Trophoblast cell (in vitro differentiated cells and primary cell): ENCODE data around the gene RPP21.

ENCODE experiments used
- DNase-seq, 2 donors: peaks; one replicate each; pipeline ENCODE4 v3.0.0-alpha.2; 2016
- H2AFZ ChIP-seq: 2 replicates; pipeline ENCODE4 v1.6.1; 2013; ENCODE audit warnings: low read length, moderate library complexity, mild to moderate bottlenecking; ENCODE audit not compliant: insufficient read depth, poor library complexity
- H2AK5ac ChIP-seq: 2 replicates; pipeline ENCODE4 v1.6.1; 2013; ENCODE audit warnings: mild to moderate bottlenecking, low read length
- H2BK120ac ChIP-seq: 2 replicates; pipeline ENCODE4 v1.6.1; 2013; ENCODE audit warnings: low read length, mild to moderate bottlenecking, moderate library complexity; ENCODE audit not compliant: insufficient read depth, poor library complexity
- H2BK12ac ChIP-seq: 2 replicates; pipeline ENCODE4 v1.6.1; 2013; ENCODE audit warnings: mild to moderate bottlenecking, low read length, moderate library complexity
- H2BK5ac ChIP-seq: 2 replicates; pipeline ENCODE4 v1.6.1; 2013; ENCODE audit warnings: low read length, low read depth, moderate library complexity, mild to moderate bottlenecking; ENCODE audit not compliant: poor library complexity
- H3K14ac ChIP-seq: 2 replicates; pipeline ENCODE4 v1.6.1; 2013; ENCODE audit warnings: mild to moderate bottlenecking, low read length
- H3K18ac ChIP-seq: 2 replicates; pipeline ENCODE4 v1.6.1; 2013; ENCODE audit warnings: mild to moderate bottlenecking, low read length
- H3K23ac ChIP-seq: 2 replicates; pipeline ENCODE4 v1.6.1; 2013; ENCODE audit warnings: low read length
- H3K27ac ChIP-seq: 2 replicates; pipeline ENCODE4 v1.5.1; 2013; ENCODE audit warnings: low read depth, mild to moderate bottlenecking, inconsistent platforms, low read length, moderate library complexity
- H3K27me3 ChIP-seq: 2 replicates; pipeline ENCODE4 v1.6.1; 2013; ENCODE audit warnings: inconsistent platforms, mild to moderate bottlenecking, low read length, moderate library complexity; ENCODE audit not compliant: insufficient read depth
- H3K36me3 ChIP-seq, 2 experiments: 1 replicate in 1 of 2; 2 replicates in 1 of 2; pipeline ENCODE4 v1.6.1; 2013; ENCODE audit warnings: low read length in 2 of 2, mild to moderate bottlenecking in 2 of 2, moderate library complexity in 1 of 2; ENCODE audit not compliant: insufficient read depth in 2 of 2, control insufficient read depth in 1 of 2
- H3K4ac ChIP-seq: 2 replicates; pipeline ENCODE4 v1.6.1; 2013; ENCODE audit warnings: low read depth, mild to moderate bottlenecking, low read length, moderate library complexity
- H3K4me1 ChIP-seq, 2 experiments: 1 replicate in 1 of 2; 2 replicates in 1 of 2; pipeline ENCODE4 v1.6.1; 2013; ENCODE audit warnings: low read length in 2 of 2, mild to moderate bottlenecking in 2 of 2, moderate library complexity in 1 of 2; ENCODE audit not compliant: insufficient read depth in 2 of 2, control insufficient read depth in 1 of 2
- H3K4me2 ChIP-seq: 2 replicates; pipeline ENCODE4 v1.6.1; 2013; ENCODE audit warnings: inconsistent platforms, mild to moderate bottlenecking, low read length, moderate library complexity
- H3K4me3 ChIP-seq: 2 replicates; pipeline ENCODE4 v1.5.1; 2013; ENCODE audit warnings: mild to moderate bottlenecking, low read depth, low read length, inconsistent platforms
- H3K79me1 ChIP-seq: one replicate; pipeline ENCODE4 v1.6.1; 2013; ENCODE audit warnings: low read length
- H3K79me2 ChIP-seq: 2 replicates; pipeline ENCODE4 v1.6.1; 2013; ENCODE audit warnings: low read length, mild to moderate bottlenecking; ENCODE audit not compliant: control insufficient read depth, insufficient read depth, poor library complexity
- H3K9ac ChIP-seq: 2 replicates; pipeline ENCODE4 v1.6.1; 2013; ENCODE audit warnings: mild to moderate bottlenecking, low read length
- H3K9me3 ChIP-seq: 2 replicates; pipeline ENCODE4 v1.6.1; 2013; ENCODE audit warnings: low read depth, mild to moderate bottlenecking, control low read depth, inconsistent platforms, low read length; ENCODE audit not compliant: insufficient read depth
- H4K12ac ChIP-seq: 2 replicates; pipeline ENCODE4 v1.6.1; 2013; ENCODE audit warnings: low read depth, mild to moderate bottlenecking, low read length, moderate library complexity
- H4K8ac ChIP-seq: 2 replicates; pipeline ENCODE4 v1.6.1; 2013; ENCODE audit warnings: low read depth, mild to moderate bottlenecking, low read length, moderate library complexity
- H4K91ac ChIP-seq: one replicate; pipeline ENCODE4 v1.6.1; 2013; ENCODE audit warnings: low read depth, mild to moderate bottlenecking, low read length, moderate library complexity
- WGBS: extraction: QIAGEN DNeasy Blood & Tissue Kit; methylation state at CpG from one replicate; pipeline ENCODE4 v1.1.7; 2013; ENCODE audit warnings: missing lambda C conversion rate; ENCODE audit not compliant: insufficient read length, insufficient coverage; ENCODE audit errors: extremely low coverage; 5-methylcytosine and 5-hydroxymethylcytosine counted together

The RPP21 gene

DNA sequence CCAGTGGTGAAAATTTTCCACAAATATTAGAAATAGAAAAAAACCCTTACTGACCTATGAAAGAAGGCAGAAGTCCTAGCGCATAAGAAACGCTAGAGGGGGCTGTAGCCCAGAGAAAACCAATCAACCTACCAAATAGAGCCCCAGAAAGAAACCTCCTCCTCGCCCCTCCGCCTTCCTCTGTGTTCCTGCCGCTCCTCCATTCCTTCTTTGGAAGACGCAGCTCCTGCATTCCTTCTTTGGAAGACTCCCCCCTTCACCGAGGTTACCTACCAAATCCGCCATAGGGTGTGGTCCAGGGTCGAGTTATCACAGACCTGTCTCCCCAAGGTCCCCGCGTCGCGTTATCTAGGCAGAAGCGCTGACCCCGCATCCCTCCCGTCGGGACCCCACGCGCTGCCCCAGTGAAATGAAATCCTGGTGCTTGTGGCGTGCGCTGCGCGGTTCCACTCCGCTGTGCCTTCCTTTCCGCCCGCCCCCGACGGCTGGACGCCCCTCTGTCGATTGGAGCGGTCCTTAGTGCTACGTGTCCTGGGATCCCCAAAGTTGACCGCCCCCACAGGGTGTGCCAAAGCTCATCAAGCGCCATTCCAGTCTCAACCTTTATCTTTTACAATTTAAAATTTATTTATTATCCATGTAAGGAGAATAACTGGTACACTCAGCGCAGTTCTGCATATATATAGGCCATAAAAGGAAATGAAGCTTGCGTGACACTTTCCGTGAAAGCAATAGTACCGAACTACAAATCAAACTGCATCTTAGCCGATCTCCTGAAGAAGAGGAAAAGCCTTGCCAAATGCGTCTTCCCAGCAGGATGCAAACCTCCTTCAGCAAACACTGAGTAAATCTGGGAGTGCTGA is 13.0 kb downstream of the RPP21 start:
- Histone ChIP-seq H4K12ac (peak overlapping the region; percentile 19), H3K4me3 (peak overlapping the region; percentile 49), H4K8ac (peak overlapping the region; percentile 82), H2BK12ac (no peak overlapping the region), H3K4me1 (peaks cover 3 to 4% of the 10 kb centered on the region in 2 experiments), H2BK120ac (no peak overlapping the region), H3K4ac (no peak overlapping the region), H4K91ac (no peak overlapping the region), H2AFZ (peak overlapping the region; percentile 80), H2BK5ac (no peak overlapping the region), H3K9me3 (no peaks in the 10 kb centered on the region), H3K79me1 (peaks cover 2% of the 10 kb centered on the region), H3K9ac (no peak overlapping the region), H3K36me3 (no peaks in the 10 kb centered on the region), H3K79me2 (peaks cover 3% of the 10 kb centered on the region), H3K18ac (no peak overlapping the region), H3K23ac (no peak overlapping the region), H3K27me3 (no peaks in the 10 kb centered on the region), H3K4me2 (peak overlapping the region; percentile 64), H3K14ac (no peak overlapping the region), H3K27ac (no peak overlapping the region), H2AK5ac (no peak overlapping the region)
- no CpG with 5 or more reads among the region's 40 CpGs for WGBS
- peak in 1 of 2 donors; percentile 41 for DNase-seq

GRCh38 chr6:30359276-30359675 is 14.3 kb downstream of the RPP21 start:
- Histone ChIP-seq H3K27me3 (no peaks in the 10 kb centered on the region), H3K23ac (no peak overlapping the region), H3K36me3 (no peaks in the 10 kb centered on the region), H3K4me2 (no peak overlapping the region), H2BK120ac (no peak overlapping the region), H3K9me3 (no peaks in the 10 kb centered on the region), H4K8ac (no peak overlapping the region), H3K4me3 (no peak overlapping the region), H2AK5ac (no peak overlapping the region), H3K14ac (no peak overlapping the region), H3K18ac (no peak overlapping the region), H3K79me2 (peaks cover 3% of the 10 kb centered on the region), H4K12ac (no peak overlapping the region), H3K27ac (no peak overlapping the region), H2AFZ (no peak overlapping the region), H3K4me1 (peaks cover 3 to 4% of the 10 kb centered on the region in 2 experiments), H4K91ac (no peak overlapping the region), H3K79me1 (peaks cover 2% of the 10 kb centered on the region), H2BK12ac (no peak overlapping the region), H2BK5ac (no peak overlapping the region), H3K4ac (no peak overlapping the region), H3K9ac (no peak overlapping the region)
- no CpG with 5 or more reads among the region's 5 CpGs for WGBS
- DNase-seq: no peak

- Histone ChIP-seq H3K4me1 (peaks cover 3 to 4% of the 10 kb centered on the region in 2 experiments), H3K9ac (no peak overlapping the region), H3K4ac (no peak overlapping the region), H3K14ac (no peak overlapping the region), H2AFZ (no peak overlapping the region), H2BK12ac (no peak overlapping the region), H3K79me1 (peaks cover 2% of the 10 kb centered on the region), H3K9me3 (no peaks in the 10 kb centered on the region), H3K27ac (no peak overlapping the region), H3K27me3 (no peaks in the 10 kb centered on the region), H3K79me2 (peaks cover 3% of the 10 kb centered on the region), H3K4me3 (no peak overlapping the region), H2BK120ac (no peak overlapping the region), H4K8ac (no peak overlapping the region), H2BK5ac (no peak overlapping the region), H4K91ac (no peak overlapping the region), H3K36me3 (no peaks in the 10 kb centered on the region), H3K18ac (no peak overlapping the region), H4K12ac (no peak overlapping the region), H2AK5ac (no peak overlapping the region), H3K23ac (no peak overlapping the region), H3K4me2 (no peak overlapping the region)
- no CpG with 5 or more reads among the region's 13 CpGs for WGBS
- DNase-seq: no peak
Observed at GRCh38 chr6:30360139-30360538, 15.2 kb downstream of the RPP21 start.

DNA sequence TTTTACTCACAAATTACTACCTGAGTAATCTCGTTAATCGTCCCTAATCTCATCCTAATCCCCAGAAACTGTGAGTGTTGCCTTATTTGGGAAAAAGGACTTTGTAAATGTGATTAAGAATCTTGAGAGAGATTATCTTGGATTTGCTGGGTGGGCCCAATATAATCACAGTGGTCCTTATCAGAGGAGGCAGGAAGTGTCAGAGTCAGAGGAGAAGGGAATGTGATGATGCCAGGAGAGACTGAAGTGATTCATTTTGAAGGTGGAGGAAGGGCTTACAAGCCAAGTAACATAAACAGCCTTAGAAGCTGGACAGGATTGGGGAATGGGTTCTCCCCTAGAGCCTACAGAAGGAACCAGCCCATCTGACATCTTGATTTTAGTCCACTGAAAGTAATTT is 16.7 kb downstream of the RPP21 start:
- H3K27me3 ChIP-seq: no peaks in the 10 kb centered on the region
- H3K79me2 ChIP-seq: peaks cover 3% of the 10 kb centered on the region
- H2BK12ac ChIP-seq: no peak overlapping the region
- H2AFZ ChIP-seq: no peak overlapping the region
- H3K4ac ChIP-seq: no peak overlapping the region
- H2BK5ac ChIP-seq: no peak overlapping the region
- no peak overlapping the region for H3K4me3 ChIP-seq
- H3K4me1 ChIP-seq: peaks cover 3 to 4% of the 10 kb centered on the region in 2 experiments
- H3K79me1 ChIP-seq: peaks cover 2% of the 10 kb centered on the region
- H3K27ac ChIP-seq: no peak overlapping the region
- H3K23ac ChIP-seq: no peak overlapping the region
- no peak overlapping the region for H3K18ac ChIP-seq
- no peak overlapping the region for H2AK5ac ChIP-seq
- no peaks in the 10 kb centered on the region for H3K36me3 ChIP-seq
- H2BK120ac ChIP-seq: no peak overlapping the region
- no peaks in the 10 kb centered on the region for H3K9me3 ChIP-seq
- H3K4me2 ChIP-seq: no peak overlapping the region
- WGBS: 100% methylated on average over 2 of the region's 2 CpGs
- H4K8ac ChIP-seq: no peak overlapping the region
- H3K9ac ChIP-seq: no peak overlapping the region
- H4K12ac ChIP-seq: no peak overlapping the region
- no peak for DNase-seq
- H4K91ac ChIP-seq: no peak overlapping the region
- no peak overlapping the region for H3K14ac ChIP-seq
